HG03354 (cell line): ENCODE data around the gene TAF6L.
"Not testable (repeated sequence)": the region's sequence is repeated elsewhere in the genome, so short reads cannot be mapped to it uniquely, and the experiment has no call there.

ENCODE experiments used
- ATAC-seq: cut with Tn5 transposase; IDR thresholded peaks from one replicate; pipeline ENCODE4 v1.9.1; 2021; ENCODE audit warnings: mild to moderate bottlenecking; ENCODE audit not compliant: unreplicated experiment, poor library complexity, severe bottlenecking

Gene TAF6L

GRCh38 chr11:62755086-62755615 lies 16.0 kb upstream of the TAF6L start:
- no peak for ATAC-seq

- no peak for ATAC-seq
Measured at GRCh38 chr11:62757846-62758788, 13.1 kb upstream of the TAF6L start.

- not testable (repeated sequence) for ATAC-seq
Measured at GRCh38 chr11:62760867-62761227, 10.3 kb upstream of the TAF6L start.

- peak; percentile 19 for ATAC-seq
Measured at GRCh38 chr11:62770778-62771143, 435 bp upstream of the TAF6L start.

- ATAC-seq: no peak
Measured at GRCh38 chr11:62774407-62774806, 3.2 kb downstream of the TAF6L start.

GRCh38 chr11:62775646-62776045 lies 4.5 kb downstream of the TAF6L start:
- ATAC-seq: no peak

GRCh38 chr11:62777389-62777788 lies 6.2 kb downstream of the TAF6L start:
- ATAC-seq: no peak

- ATAC-seq: no peak
Measured at GRCh38 chr11:62778441-62778840, 7.2 kb downstream of the TAF6L start.

GRCh38 chr11:62782753-62783152 lies 11.6 kb downstream of the TAF6L start:
- no peak for ATAC-seq

- peak; percentile 77 for ATAC-seq
Measured at GRCh38 chr11:62786318-62787004, 15.3 kb downstream of the TAF6L start.

GRCh38 chr11:62787005-62787759 lies 16.0 kb downstream of the TAF6L start, which contains the start of gene TMEM179B:
Gene TMEM179B (plus strand): TSS chr11:62787402. CDS start chr11:62787432, 30 bp downstream.
- ATAC-seq: peak; percentile 73

GRCh38 chr11:62788991-62789390 lies 17.8 kb downstream of the TAF6L start:
- ATAC-seq: no peak

GRCh38 chr11:62789576-62789975 lies 18.4 kb downstream of the TAF6L start:
- ATAC-seq: no peak

- peak; percentile 76 for ATAC-seq
Measured at GRCh38 chr11:62791501-62792201, 20.5 kb downstream of the TAF6L start, which contains the start of gene TMEM223. Gene TMEM223 (minus strand): TSS chr11:62792006. CDS start chr11:62791994, 12 bp downstream.

- no peak for ATAC-seq
Measured at GRCh38 chr11:62792202-62792575, 21.0 kb downstream of the TAF6L start.

GRCh38 chr11:62794201-62794775 lies 23.1 kb downstream of the TAF6L start:
- no peak for ATAC-seq

GRCh38 chr11:62796281-62796680 lies 25.1 kb downstream of the TAF6L start:
- no peak for ATAC-seq

GRCh38 chr11:62799486-62799885 lies 28.3 kb downstream of the TAF6L start:
- no peak for ATAC-seq

GRCh38 chr11:62801071-62801470 lies 29.9 kb downstream of the TAF6L start:
- no peak for ATAC-seq
